Suprapubic skin (tissue), 3 donors: ENCODE measurements around the gene CTNNA2.

Source experiments
- CTCF ChIP-seq, 2 donors: fragments of 200-600 bp in 1 of 2; fragments of 450-650 bp in 1 of 2; sonication (generic) in 1 of 2; IDR thresholded peaks; one replicate each; pipeline ENCODE4 v1.5.1; 2016 to 2019; ENCODE audit warnings: antibody characterized with exemption in 2 of 2, mild to moderate bottlenecking in 1 of 2, moderate library complexity in 1 of 2
- POLR2A ChIP-seq, 2 donors: fragments of 450-650 bp; IDR thresholded peaks; one replicate each; pipeline ENCODE4 v1.6.1; 2017; ENCODE audit warnings: antibody characterized with exemption in 2 of 2, mild to moderate bottlenecking in 2 of 2, moderate library complexity in 2 of 2

GRCh38 chr2:80370375-80371009 is 857.6 kb downstream of the CTNNA2 start:
- TF ChIP-seq POLR2A (IDR thresholded peaks at IDR 0.05) (no peak), CTCF (IDR thresholded peaks at IDR 0.05) (no peak)
